Natural killer cell (primary cell): ENCODE results near the gene SPDYE17. TPM values are rescaled to one million over a fixed set of nuclear protein-coding genes. Genes with fewer than 3 reads are reported as not detected.
A peak's percentile ranks its signal among the peaks of the same experiment; 100 is the strongest.
"Not testable (repeated sequence)": the region's sequence is repeated elsewhere in the genome, so short reads cannot be mapped to it uniquely, and the experiment has no call there.

Source experiments
- ATAC-seq, 3 donors: fragments of 150-1000 bp in 2 of 3; fragments of 200-7000 bp in 1 of 3; cut with Tn5 transposase; 1 replicate in 1 of 3; 2 replicates in 2 of 3; pipeline ENCODE4 v1.10.0; 2021; ENCODE audit warnings: mild to moderate bottlenecking in 2 of 3, moderate library complexity in 2 of 3
- DNase-seq, 2 donors: peaks; one replicate each; pipeline versions ENCODE4 v3.0.0 to v3.0.0-alpha.2; 2013 to 2021; ENCODE audit warnings: mixed read lengths in 1 of 2
- H3K27ac ChIP-seq: one replicate; pipeline ENCODE4 v1.5.1; 2013; ENCODE audit warnings: mild to moderate bottlenecking, low read length
- H3K27me3 ChIP-seq: one replicate; pipeline ENCODE4 v1.6.1; 2013; ENCODE audit warnings: low read length; ENCODE audit not compliant: control insufficient read depth, insufficient read depth
- H3K36me3 ChIP-seq: one replicate; pipeline ENCODE4 v1.6.1; 2013; ENCODE audit warnings: low read length; ENCODE audit not compliant: control insufficient read depth, insufficient read depth
- H3K4me1 ChIP-seq: one replicate; pipeline ENCODE4 v1.6.1; 2013; ENCODE audit warnings: low read length; ENCODE audit not compliant: control insufficient read depth, insufficient read depth
- H3K4me3 ChIP-seq: one replicate; pipeline ENCODE4 v1.5.1; 2013; ENCODE audit warnings: low read length
- H3K9me3 ChIP-seq: one replicate; pipeline ENCODE4 v1.6.1; 2013; ENCODE audit warnings: low read length; ENCODE audit not compliant: control insufficient read depth, insufficient read depth
- H3K27ac Mint-ChIP-seq, 2 donors: one replicate each; pipeline ENCODE4 v1.8.0; 2022; ENCODE audit warnings: mild to moderate bottlenecking in 2 of 2, mixed read lengths in 2 of 2, moderate library complexity in 1 of 2
- H3K27me3 Mint-ChIP-seq, 2 donors: one replicate each; pipeline ENCODE4 v1.8.0; 2022; ENCODE audit warnings: low read depth in 2 of 2, mixed read lengths in 2 of 2
- H3K36me3 Mint-ChIP-seq: one replicate; pipeline ENCODE4 v1.8.0; 2022; ENCODE audit warnings: mixed read lengths
- H3K4me1 Mint-ChIP-seq, 2 donors: one replicate each; pipeline ENCODE4 v1.8.0; 2022; ENCODE audit warnings: mixed read lengths in 2 of 2
- H3K4me3 Mint-ChIP-seq: one replicate; pipeline ENCODE4 v1.8.0; 2022; ENCODE audit warnings: mild to moderate bottlenecking, moderate library complexity, mixed read lengths
- H3K9me3 Mint-ChIP-seq, 2 donors: one replicate each; pipeline ENCODE4 v1.8.0; 2022; ENCODE audit warnings: mixed read lengths in 2 of 2
- WGBS: methylation state at CpG from one replicate; pipeline ENCODE4 v1.1.7; 2013; ENCODE audit warnings: missing lambda C conversion rate; ENCODE audit not compliant: insufficient coverage; 5-methylcytosine and 5-hydroxymethylcytosine counted together
- intact Hi-C: fragments of 100-400 bp; cut with micrococcal nuclease; formaldehyde crosslinking; loops from one replicate; pipeline ENCODE4 v1.14.2; 2022
- total RNA-seq, 4 donors: library from RNA; stranded (reverse); fragments of 120-200 nt in 1 of 4; gene quantifications; one replicate each; pipeline versions ENCODE4 v1.2.3 to v1.2.4, GENCODE V29; 2013 to 2022

SPDYE17 gene
- total RNA-seq, 3 donors from 2014 or later (not counting 1 experiment from before 2014, with no cell fraction given), result not detected

DNA sequence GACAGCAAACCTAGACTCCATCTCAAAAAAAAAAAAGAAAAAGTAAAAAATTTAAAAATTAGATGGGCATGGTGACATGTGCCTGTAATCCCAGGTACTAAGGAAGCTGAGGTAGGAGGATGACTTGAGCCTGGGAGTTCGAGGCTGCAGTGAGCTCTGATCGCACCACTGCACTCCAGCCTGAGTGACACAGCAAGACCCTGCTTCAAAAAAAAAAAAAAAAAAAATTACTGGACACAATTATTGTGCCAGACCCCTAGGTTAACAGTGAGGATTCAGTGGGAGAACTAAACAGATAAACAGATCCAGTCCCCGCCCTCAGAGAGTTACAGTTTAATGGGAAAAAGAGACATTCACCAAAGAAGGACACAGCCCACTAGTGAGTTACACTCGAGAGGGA is 31.6 kb upstream of the SPDYE17 start:
- H3K36me3 Mint-ChIP-seq, H3K27me3 Mint-ChIP-seq, H3K4me1 Mint-ChIP-seq, H3K27ac Mint-ChIP-seq, DNase-seq, H3K27me3 ChIP-seq, H3K4me3 ChIP-seq, H3K9me3 ChIP-seq, H3K4me3 Mint-ChIP-seq, H3K27ac ChIP-seq, intact Hi-C loops, H3K4me1 ChIP-seq, H3K9me3 Mint-ChIP-seq, H3K36me3 ChIP-seq: not testable (repeated sequence)
- ATAC-seq, result peak in 1 of 3 donors; percentile 46
- WGBS, result 100% methylated on average over 1 of the region's 4 CpGs

DNA sequence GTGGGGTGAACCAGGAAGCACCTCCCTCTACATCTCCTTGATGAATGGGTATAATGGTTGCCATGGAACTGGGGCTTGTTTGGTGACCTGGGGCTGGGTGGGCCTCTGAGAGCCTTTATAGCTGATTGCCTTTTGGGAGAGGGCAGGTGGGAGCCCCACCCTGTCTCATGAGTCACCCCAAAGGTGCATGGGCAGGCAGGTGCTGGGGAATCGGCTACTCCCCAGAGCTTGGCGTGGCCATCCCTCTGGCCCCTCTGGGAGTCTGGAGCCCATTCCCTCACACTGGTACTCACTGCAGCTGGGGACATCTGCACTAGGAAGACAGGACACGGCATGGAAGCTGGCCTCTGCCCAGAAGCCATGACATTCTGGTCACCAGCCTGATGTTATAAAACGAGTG is 30.4 kb upstream of the SPDYE17 start, which contains the start of gene SPDYE18:
Gene SPDYE18 (minus strand): TSS at position 2 of the 400 bp plus-strand sequence. CDS start 2,046 bp downstream, outside the sequence.
- H3K4me3 Mint-ChIP-seq, H3K4me1 Mint-ChIP-seq, H3K27me3 Mint-ChIP-seq, H3K27ac ChIP-seq, ATAC-seq, H3K4me3 ChIP-seq, H3K9me3 Mint-ChIP-seq, H3K36me3 Mint-ChIP-seq, DNase-seq, intact Hi-C loops, H3K36me3 ChIP-seq, H3K27me3 ChIP-seq, H3K9me3 ChIP-seq, H3K4me1 ChIP-seq, H3K27ac Mint-ChIP-seq: not testable (repeated sequence)
- 98% methylated on average over 4 of the region's 4 CpGs for WGBS

DNA sequence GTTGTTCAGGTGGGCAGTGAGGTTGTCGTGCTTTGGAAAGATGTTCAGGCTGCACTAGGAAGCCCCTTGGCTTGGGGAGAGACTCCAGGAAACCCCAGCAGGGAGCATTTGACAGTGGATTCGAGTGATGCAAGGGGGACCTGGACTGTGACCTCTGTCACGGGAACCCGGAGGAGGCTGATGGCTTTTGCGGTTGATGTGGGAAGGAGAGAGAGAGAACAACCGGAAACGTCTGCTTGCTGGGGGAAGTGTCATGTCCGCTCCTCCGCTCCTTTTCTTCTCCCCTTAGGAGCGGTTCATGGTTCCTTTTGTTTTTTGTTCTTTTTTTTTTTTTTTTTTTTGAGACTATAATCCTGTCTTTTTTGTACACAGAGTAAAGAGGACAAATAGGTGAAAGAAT is 5.8 kb downstream of the SPDYE17 start:
- not testable (repeated sequence) for ATAC-seq, H3K9me3 ChIP-seq

DNA sequence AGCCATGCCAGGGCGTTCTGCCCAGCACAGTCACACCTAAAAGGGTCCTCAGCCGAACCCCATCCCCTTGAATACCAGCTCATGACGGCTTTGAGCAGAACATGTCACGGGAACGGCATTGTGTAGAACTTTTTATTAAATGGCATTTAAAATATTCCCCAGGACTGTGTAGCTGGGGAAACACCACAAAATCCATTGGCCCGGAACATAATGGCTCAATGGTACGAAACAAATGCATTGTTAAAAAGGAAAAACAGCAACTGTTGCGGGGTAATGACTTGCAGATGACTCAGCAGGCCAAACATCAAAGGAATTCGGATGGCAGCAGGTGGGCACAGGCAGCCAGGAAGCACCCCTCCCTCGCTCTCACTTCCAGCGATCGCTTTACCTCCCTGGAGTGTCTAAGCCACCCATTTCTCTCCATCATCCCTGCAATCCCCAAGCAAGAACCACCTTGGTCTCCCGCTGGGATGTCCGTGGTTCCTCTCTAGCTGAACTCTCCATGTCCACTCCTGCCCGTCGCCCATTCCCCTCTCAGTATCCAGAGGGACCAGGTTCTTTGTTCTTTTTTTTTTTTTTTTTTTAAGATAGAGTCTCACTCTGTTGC is 22.0 kb downstream of the SPDYE17 start:
- DNase-seq, H3K36me3 Mint-ChIP-seq, H3K4me1 ChIP-seq, H3K27me3 ChIP-seq, H3K27ac ChIP-seq, H3K27me3 Mint-ChIP-seq, H3K4me3 ChIP-seq, H3K27ac Mint-ChIP-seq, intact Hi-C loops, ATAC-seq, H3K9me3 ChIP-seq, H3K4me3 Mint-ChIP-seq, H3K9me3 Mint-ChIP-seq, H3K4me1 Mint-ChIP-seq, H3K36me3 ChIP-seq: not testable (repeated sequence)
- 94% methylated on average over 6 of the region's 16 CpGs for WGBS

More for the DNA sequence above, 5.8 kb downstream of the SPDYE17 start:
- no CpG with 5 or more reads among the region's 10 CpGs for WGBS
- H3K36me3 Mint-ChIP-seq, H3K27ac ChIP-seq, H3K4me1 Mint-ChIP-seq, DNase-seq, H3K4me3 Mint-ChIP-seq, H3K4me3 ChIP-seq, H3K27me3 ChIP-seq, H3K36me3 ChIP-seq, intact Hi-C loops, H3K4me1 ChIP-seq, H3K9me3 Mint-ChIP-seq, H3K27ac Mint-ChIP-seq, H3K27me3 Mint-ChIP-seq: not testable (repeated sequence)

DNA sequence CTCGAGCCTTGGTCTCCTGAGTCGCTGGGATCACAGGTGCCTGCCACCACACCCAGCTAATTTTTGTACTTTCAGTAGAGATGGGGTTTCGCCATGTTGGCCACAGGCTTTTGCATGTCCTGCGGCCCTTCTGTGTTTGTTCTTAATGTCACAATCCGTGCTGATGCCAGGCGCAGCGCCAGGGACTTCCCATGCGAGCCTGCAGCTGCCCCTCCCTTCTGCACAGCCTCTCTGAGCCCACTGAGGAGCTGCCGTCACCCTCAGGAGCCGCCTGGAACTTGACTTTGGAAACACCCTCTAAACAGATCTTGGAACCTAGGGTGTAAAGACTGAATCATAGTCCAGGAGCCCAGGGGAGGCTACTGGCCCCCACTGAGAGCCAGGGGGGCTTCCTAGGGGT is 24.2 kb downstream of the SPDYE17 start:
- H3K27ac ChIP-seq, DNase-seq, H3K9me3 ChIP-seq, H3K36me3 Mint-ChIP-seq, H3K36me3 ChIP-seq, H3K4me1 Mint-ChIP-seq, ATAC-seq, intact Hi-C loops, H3K4me3 Mint-ChIP-seq, H3K27me3 Mint-ChIP-seq, H3K27ac Mint-ChIP-seq, H3K4me1 ChIP-seq, H3K4me3 ChIP-seq, H3K27me3 ChIP-seq, H3K9me3 Mint-ChIP-seq: not testable (repeated sequence)
- 91% methylated on average over 7 of the region's 10 CpGs for WGBS

DNA sequence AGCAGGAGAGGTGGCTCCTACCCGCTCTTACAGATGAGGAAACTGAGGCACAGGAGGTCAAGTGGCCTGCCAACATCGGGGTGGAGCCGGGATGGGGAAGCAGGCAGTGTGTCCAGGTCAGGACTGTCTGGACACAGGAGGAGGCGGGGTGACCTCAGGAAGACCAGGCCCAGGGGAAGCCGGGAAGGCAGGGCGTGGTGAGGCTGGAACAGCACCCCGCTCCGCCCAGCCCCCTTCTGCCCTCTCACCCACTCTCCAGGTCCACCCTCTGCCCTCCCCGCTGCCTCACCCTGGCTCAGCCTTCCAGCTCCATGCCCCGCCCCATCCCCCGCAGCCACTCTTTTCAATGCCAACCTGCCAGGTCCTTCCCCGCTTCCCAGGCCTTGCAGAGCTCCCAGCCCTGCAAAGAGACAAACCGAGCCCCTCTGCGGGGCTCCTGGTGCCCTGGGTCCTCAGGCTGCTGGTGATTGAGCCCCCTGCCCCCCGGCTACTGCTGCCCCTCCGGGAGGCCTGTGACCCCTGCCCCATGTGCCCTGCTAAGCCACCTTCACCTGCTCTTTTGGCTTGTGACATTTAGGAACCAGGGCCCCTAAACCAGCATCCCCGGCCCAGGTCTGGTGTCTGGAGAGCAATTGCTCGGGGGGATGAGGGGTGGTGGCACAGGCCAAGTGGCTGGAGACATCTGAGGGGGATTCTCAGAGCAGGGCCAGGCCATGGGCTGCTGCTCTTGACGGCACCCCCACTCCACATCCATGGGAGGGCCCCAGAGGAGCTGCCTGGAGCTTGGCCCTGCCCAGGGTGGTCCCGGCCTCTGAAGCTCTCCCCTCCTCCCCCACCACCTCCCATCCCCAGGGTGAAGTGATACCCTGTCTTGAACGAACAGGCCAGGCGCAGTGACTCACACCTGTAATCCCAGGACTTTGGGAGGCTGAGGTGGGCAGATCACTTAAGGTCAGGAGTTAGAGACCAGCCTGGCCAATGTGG is 25.7 kb downstream of the SPDYE17 start:
- H3K27ac ChIP-seq, H3K36me3 ChIP-seq, intact Hi-C loops, H3K27ac Mint-ChIP-seq, H3K27me3 ChIP-seq, DNase-seq, H3K27me3 Mint-ChIP-seq, H3K4me1 ChIP-seq, ATAC-seq, H3K4me1 Mint-ChIP-seq, H3K9me3 ChIP-seq, H3K36me3 Mint-ChIP-seq, H3K9me3 Mint-ChIP-seq, H3K4me3 Mint-ChIP-seq, H3K4me3 ChIP-seq: not testable (repeated sequence)
- WGBS, result 89% methylated on average over 9 of the region's 22 CpGs

DNA sequence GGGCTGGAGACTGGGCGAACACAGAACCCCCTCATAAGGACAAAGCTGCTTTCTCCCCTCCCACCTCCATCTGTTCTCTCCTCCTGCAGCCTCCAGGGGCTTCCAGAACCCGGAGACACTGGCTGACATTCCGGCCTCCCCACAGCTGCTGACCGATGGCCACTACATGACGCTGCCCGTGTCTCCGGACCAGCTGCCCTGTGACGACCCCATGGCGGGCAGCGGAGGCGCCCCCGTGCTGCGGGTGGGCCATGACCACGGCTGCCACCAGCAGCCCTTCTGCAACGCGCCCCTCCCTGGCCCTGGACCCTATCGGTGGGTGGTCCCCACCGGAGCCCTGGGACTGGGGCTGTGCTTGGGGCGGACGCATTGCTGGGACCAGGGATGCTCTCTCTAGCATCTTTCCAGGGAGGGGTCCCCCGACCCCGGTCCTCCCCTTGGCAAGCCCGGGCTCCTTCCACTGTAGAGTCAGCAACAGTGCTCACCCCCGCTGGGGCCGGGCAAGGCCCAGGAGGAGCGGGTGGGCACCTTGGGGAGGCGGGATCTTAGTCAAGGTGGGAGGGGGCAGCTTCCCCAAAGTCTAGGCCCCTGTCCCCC is 26.6 kb downstream of the SPDYE17 start:
- 91% methylated on average over 10 of the region's 27 CpGs for WGBS
- H3K4me1 ChIP-seq, H3K27me3 ChIP-seq, DNase-seq, H3K9me3 ChIP-seq, intact Hi-C loops, H3K9me3 Mint-ChIP-seq, H3K27me3 Mint-ChIP-seq, H3K4me3 Mint-ChIP-seq, H3K4me1 Mint-ChIP-seq, ATAC-seq, H3K36me3 ChIP-seq, H3K27ac ChIP-seq, H3K36me3 Mint-ChIP-seq, H3K27ac Mint-ChIP-seq, H3K4me3 ChIP-seq: not testable (repeated sequence)
